WTC11 (cell line): ENCODE data around the gene CD209. TPM values are rescaled to one million over a fixed set of nuclear protein-coding genes. Genes with fewer than 3 reads are reported as not detected.

Experiments used
- ATAC-seq: fragments of 200-7000 bp; cut with Tn5 transposase; 2 replicates; pipeline ENCODE4 v1.10.0; 2021; ENCODE audit warnings: mild to moderate bottlenecking, moderate library complexity
- CTCF ChIA-PET: fragments of 300-600 bp; sonication (Branson Sonifier 250); formaldehyde crosslinking; loops from one replicate; lab custom pipeline; 2021; ENCODE audit warnings: antibody characterized with exemption; lab: Charles Lee
- POLR2A ChIA-PET: fragments of 350-600 bp; sonication (Branson Sonifier 250); formaldehyde crosslinking; loops from one replicate; lab custom pipeline; 2021; ENCODE audit warnings: antibody characterized with exemption; lab: Charles Lee
- DNase-seq: peaks from one replicate; pipeline ENCODE4 v3.0.0; 2021; ENCODE audit warnings: low spot score
- H3K27ac Mint-ChIP-seq: 2 replicates; pipeline ENCODE4 v1.8.0; 2021; ENCODE audit warnings: mixed read lengths
- H3K27me3 Mint-ChIP-seq: 2 replicates; pipeline ENCODE4 v1.8.0; 2021; ENCODE audit warnings: low read depth, mild to moderate bottlenecking, moderate library complexity, mixed read lengths
- H3K36me3 Mint-ChIP-seq: 2 replicates; pipeline ENCODE4 v1.8.0; 2021; ENCODE audit warnings: mixed read lengths
- H3K4me1 Mint-ChIP-seq: 2 replicates; pipeline ENCODE4 v1.8.0; 2022; ENCODE audit warnings: mixed read lengths
- H3K4me3 Mint-ChIP-seq: 2 replicates; pipeline ENCODE4 v1.8.0; 2021; ENCODE audit warnings: mild to moderate bottlenecking, moderate library complexity, mixed read lengths
- H3K9me3 Mint-ChIP-seq: 2 replicates; pipeline ENCODE4 v1.8.0; 2021; ENCODE audit warnings: mixed read lengths
- CTCF ChIP-seq: fragments of 200-600 bp; IDR thresholded peaks from 2 replicates; pipeline ENCODE4 v1.8.0; 2022; ENCODE audit warnings: antibody characterized with exemption
- E2F4 ChIP-seq: sonication (generic); formaldehyde crosslinking; IDR thresholded peaks from 2 replicates; pipeline ENCODE4 v1.8.1; 2022; ENCODE audit warnings: low read depth, mild to moderate bottlenecking, moderate library complexity, missing genetic modification reagents, borderline replicate concordance
- ETV6 ChIP-seq: sonication (generic); formaldehyde crosslinking; IDR thresholded peaks from 2 replicates; pipeline ENCODE4 v1.8.1; 2022; ENCODE audit warnings: mild to moderate bottlenecking, missing genetic modification reagents
- FOXJ3 ChIP-seq: sonication (generic); formaldehyde crosslinking; IDR thresholded peaks from 2 replicates; pipeline ENCODE4 v1.9.0; 2021; ENCODE audit warnings: missing genetic modification reagents, mild to moderate bottlenecking, borderline replicate concordance
- FOXK1 ChIP-seq: sonication (generic); formaldehyde crosslinking; IDR thresholded peaks from 2 replicates; pipeline ENCODE4 v1.8.0; 2022; ENCODE audit warnings: mild to moderate bottlenecking, moderate library complexity, missing genetic modification reagents
- HMGXB4 ChIP-seq: sonication (generic); formaldehyde crosslinking; IDR thresholded peaks from 2 replicates; pipeline ENCODE4 v1.8.1; 2023; ENCODE audit warnings: mild to moderate bottlenecking, moderate library complexity, missing genetic modification reagents
- IRF2 ChIP-seq: sonication (generic); formaldehyde crosslinking; IDR thresholded peaks from 2 replicates; pipeline ENCODE4 v1.8.0; 2022; ENCODE audit warnings: low read depth, missing genetic modification reagents, borderline replicate concordance
- MLX ChIP-seq: sonication (generic); formaldehyde crosslinking; IDR thresholded peaks from 2 replicates; pipeline ENCODE4 v1.8.1; 2023; ENCODE audit warnings: mild to moderate bottlenecking, missing genetic modification reagents, moderate library complexity
- NR1H2 ChIP-seq: sonication (generic); formaldehyde crosslinking; IDR thresholded peaks from 2 replicates; pipeline ENCODE4 v1.9.0; 2021; ENCODE audit warnings: mild to moderate bottlenecking, moderate library complexity, missing genetic modification reagents
- NR2C2 ChIP-seq: sonication (generic); formaldehyde crosslinking; IDR thresholded peaks from 2 replicates; pipeline ENCODE4 v1.8.0; 2022; ENCODE audit warnings: mild to moderate bottlenecking, missing genetic modification reagents
- TCF7 ChIP-seq: sonication (generic); formaldehyde crosslinking; IDR thresholded peaks from 2 replicates; pipeline ENCODE4 v1.8.0; 2022; ENCODE audit warnings: mild to moderate bottlenecking, low read depth, missing genetic modification reagents, moderate library complexity
- TP53 ChIP-seq: sonication (generic); formaldehyde crosslinking; IDR thresholded peaks from 2 replicates; pipeline ENCODE4 v1.8.1; 2023; ENCODE audit warnings: mild to moderate bottlenecking, missing genetic modification reagents
- USF2 ChIP-seq: sonication (generic); formaldehyde crosslinking; IDR thresholded peaks from 2 replicates; pipeline ENCODE4 v1.8.1; 2023; ENCODE audit warnings: mild to moderate bottlenecking, missing genetic modification reagents, moderate library complexity
- ZMAT4 ChIP-seq: fragments of 250-450 bp; sonication (Bioruptor Pico); IDR thresholded peaks from 2 replicates; pipeline ENCODE4 v1.9.0; 2021; ENCODE audit warnings: mild to moderate bottlenecking
- ZNF423 ChIP-seq: fragments of 250-450 bp; sonication (Bioruptor Pico); IDR thresholded peaks from 2 replicates; pipeline ENCODE4 v2.1.2; 2022; ENCODE audit warnings: mild to moderate bottlenecking, moderate library complexity
- ZNF425 ChIP-seq: fragments of 250-450 bp; sonication (Bioruptor Pico); conservative IDR thresholded peaks from 2 replicates; pipeline ENCODE4 v1.9.0; 2021; ENCODE audit warnings: mild to moderate bottlenecking
- ZNF532 ChIP-seq: fragments of 250-450 bp; sonication (Bioruptor Pico); IDR thresholded peaks from 2 replicates; pipeline ENCODE4 v1.9.0; 2021; ENCODE audit warnings: mild to moderate bottlenecking, borderline replicate concordance
- ZNF671 ChIP-seq: fragments of 250-450 bp; sonication (Bioruptor Pico); IDR thresholded peaks from 2 replicates; pipeline ENCODE4 v1.8.0; 2021; ENCODE audit warnings: mild to moderate bottlenecking
- total RNA-seq: library from RNA; stranded (reverse); gene quantifications from 3 replicates; pipeline ENCODE4 v1.2.3, GENCODE V29; 2021

CD209 gene
- total RNA-seq, 1 experiment from 2014 or later = not detected

- CTCF ChIA-PET = interaction anchor here (1.0 to 5.0 kb wide), 4 partner anchors 9 to 131 kb away, joined by 3 to 40 read pairs (median 8); partner anchors contain the start of gene TRAPPC5
- DNase-seq = no peak
- ATAC-seq = no peak
- Mint-ChIP-seq H3K9me3 (no peaks in the 10 kb centered on the region), H3K36me3 (no peaks in the 10 kb centered on the region), H3K4me1 (peaks cover 23% of the 10 kb centered on the region), H3K4me3 (no peak overlapping the region), H3K27ac (no peak overlapping the region), H3K27me3 (peaks cover 21% of the 10 kb centered on the region)
- no peak for TF ChIP-seq NR1H2
- TF ChIP-seq ZNF423 (CRISPR knock-in tag) = no peak
- no peak for TF ChIP-seq ZNF425 (CRISPR knock-in tag)
- no peak for TF ChIP-seq E2F4 (CRISPR knock-in tag)
- no peak for TF ChIP-seq FOXJ3 (CRISPR knock-in tag)
- no peak for TF ChIP-seq TP53 (CRISPR knock-in tag)
- TF ChIP-seq ZMAT4 (CRISPR knock-in tag) = no peak
- POLR2A ChIA-PET = no interaction called here
Observed at GRCh38 chr19:7699417-7700401, 47.6 kb downstream of the CD209 start.

- ATAC-seq = no peak
- POLR2A ChIA-PET = no interaction called here
- H3K27me3 Mint-ChIP-seq = peaks cover 21% of the 10 kb centered on the region
- no peak for TF ChIP-seq FOXK1 (CRISPR knock-in tag)
- TF ChIP-seq ETV6 = no peak
- TF ChIP-seq HMGXB4 = no peak
- no peak for TF ChIP-seq ZNF671
- no peak for TF ChIP-seq CTCF
- no peak for TF ChIP-seq IRF2 (CRISPR knock-in tag)
- TF ChIP-seq MLX = no peak
- no peak for TF ChIP-seq ZNF532
- TF ChIP-seq NR2C2 = no peak
- no peak for TF ChIP-seq FOXJ3 (CRISPR knock-in tag)
- TF ChIP-seq TCF7 (CRISPR knock-in tag) = no peak
- no peak for TF ChIP-seq USF2
Observed at GRCh38 chr19:7699003-7699402, 48.3 kb downstream of the CD209 start.

More at GRCh38 chr19:7699003-7699402, 48.3 kb downstream of the CD209 start:
- no peaks in the 10 kb centered on the region for H3K36me3 Mint-ChIP-seq
- H3K27ac Mint-ChIP-seq = no peak overlapping the region
- peak overlapping the region; percentile 45; the same call in 1 of the 2 replicates for H3K4me3 Mint-ChIP-seq
- CTCF ChIA-PET = interaction anchor here (1.0 to 5.0 kb wide), 4 partner anchors 10 to 131 kb away, joined by 3 to 40 read pairs (median 8); partner anchors contain the start of gene TRAPPC5
- H3K4me1 Mint-ChIP-seq = peaks cover 23% of the 10 kb centered on the region
- DNase-seq = no peak
- H3K9me3 Mint-ChIP-seq = no peaks in the 10 kb centered on the region
